ENCODE measurements around the gene LRIT3.

Gene LRIT3

GRCh38 chr4:109847896-109848442 lies at the start of gene LRIT3:
LRIT3 (plus strand) TSS chr4:109848107; CDS start chr4:109848202, 95 bp downstream.
- Histone ChIP-seq H3K27ac (ENCODE audit: low read depth, low read length) (no peak within 1 kb of the TSS), H3F3A (ENCODE audit: control insufficient read depth, insufficient read depth) (no peaks in the 10 kb centered on the region), H3K36me3 (ENCODE audit: control insufficient read depth, low read length) (no peaks in the 10 kb centered on the region), H3K9me3 (ENCODE audit: control insufficient read depth, insufficient read depth, low read length) (no peaks in the 10 kb centered on the region), H4K20me1 (ENCODE audit: control insufficient read depth, insufficient read depth, low read depth, low read length) (no peaks in the 10 kb centered on the region), H3K27me3 (ENCODE audit: control insufficient read depth, low read length) (no peaks in the 10 kb centered on the region), H3K9me2 (replicated peaks; ENCODE audit: control insufficient read depth, low read length) (no peaks in the 10 kb centered on the region), H3K79me2 (ENCODE audit: control insufficient read depth, low read length) (no peaks in the 10 kb centered on the region), H3K4me1 (ENCODE audit: control insufficient read depth, low read length) (no peaks in the 10 kb centered on the region), H3K4me2 (ENCODE audit: low read length) (no peak within 1 kb of the TSS), H3K4me3 (ENCODE audit: low read length) (no peak within 1 kb of the TSS)
- TF ChIP-seq CTCF (IDR thresholded peaks at IDR 0.05; ENCODE audit: low read depth, low read length, poor library complexity, severe bottlenecking): no peak
- no peak for TF ChIP-seq EZH2phosphoT487 (IDR thresholded peaks at IDR 0.05; ENCODE audit: borderline replicate concordance, low read length)

- Histone ChIP-seq H3K9me3 (ENCODE audit: control insufficient read depth, insufficient read depth, low read length) (peaks cover 4% of the 10 kb centered on the region; the same call in 1 of the 2 replicates), H3K27ac (ENCODE audit: low read depth, low read length) (no peak overlapping the region), H3K79me2 (ENCODE audit: control insufficient read depth, low read length) (no peaks in the 10 kb centered on the region), H3F3A (ENCODE audit: control insufficient read depth, insufficient read depth) (no peaks in the 10 kb centered on the region), H3K9me2 (replicated peaks; ENCODE audit: control insufficient read depth, low read length) (no peaks in the 10 kb centered on the region), H3K4me1 (ENCODE audit: control insufficient read depth, low read length) (no peaks in the 10 kb centered on the region), H3K4me3 (ENCODE audit: low read length) (no peak overlapping the region), H3K27me3 (ENCODE audit: control insufficient read depth, low read length) (no peaks in the 10 kb centered on the region), H4K20me1 (ENCODE audit: control insufficient read depth, insufficient read depth, low read depth, low read length) (no peaks in the 10 kb centered on the region), H3K4me2 (ENCODE audit: low read length) (no peak overlapping the region), H3K36me3 (ENCODE audit: control insufficient read depth, low read length) (no peaks in the 10 kb centered on the region)
- TF ChIP-seq EZH2phosphoT487 (IDR thresholded peaks at IDR 0.05; ENCODE audit: borderline replicate concordance, low read length) (no peak), CTCF (IDR thresholded peaks at IDR 0.05; ENCODE audit: low read depth, low read length, poor library complexity, severe bottlenecking) (no peak)
Observed at GRCh38 chr4:109798866-109799265, 49.0 kb upstream of the LRIT3 start.

- Histone ChIP-seq H3K4me1 (ENCODE audit: control insufficient read depth, low read length) (no peaks in the 10 kb centered on the region), H3K9me2 (replicated peaks; ENCODE audit: control insufficient read depth, low read length) (no peaks in the 10 kb centered on the region), H3K36me3 (ENCODE audit: control insufficient read depth, low read length) (no peaks in the 10 kb centered on the region), H3F3A (ENCODE audit: control insufficient read depth, insufficient read depth) (no peaks in the 10 kb centered on the region), H3K9me3 (ENCODE audit: control insufficient read depth, insufficient read depth, low read length) (peaks cover 4% of the 10 kb centered on the region; the same call in 1 of the 2 replicates), H3K79me2 (ENCODE audit: control insufficient read depth, low read length) (no peaks in the 10 kb centered on the region), H3K27me3 (ENCODE audit: control insufficient read depth, low read length) (no peaks in the 10 kb centered on the region), H3K4me2 (ENCODE audit: low read length) (no peak overlapping the region), H3K27ac (ENCODE audit: low read depth, low read length) (no peak overlapping the region), H3K4me3 (ENCODE audit: low read length) (no peak overlapping the region), H4K20me1 (ENCODE audit: control insufficient read depth, insufficient read depth, low read depth, low read length) (no peaks in the 10 kb centered on the region)
- TF ChIP-seq EZH2phosphoT487 (IDR thresholded peaks at IDR 0.05; ENCODE audit: borderline replicate concordance, low read length): no peak
- TF ChIP-seq CTCF (IDR thresholded peaks at IDR 0.05; ENCODE audit: low read depth, low read length, poor library complexity, severe bottlenecking): no peak
Observed at GRCh38 chr4:109801099-109801789, 46.7 kb upstream of the LRIT3 start.
